ENCODE results near the gene ILK. TPM values are rescaled to one million over a fixed set of nuclear protein-coding genes. Genes with fewer than 3 reads are reported as not detected.
A peak's percentile ranks its signal among the peaks of the same experiment; 100 is the strongest.

The ILK gene
- 183 TPM for total RNA-seq (ENCODE audit: unreplicated experiment)
- long read RNA-seq, transcript ILK-201 (13 exons, 1,802 nt) = minor isoform, 46 of 220 reads
- long read RNA-seq, transcript ILK-203 (13 exons, 1,692 nt) = major isoform, 113 of 220 reads
- long read RNA-seq, transcript ILK-202 (12 exons, 2,074 nt) = minor isoform, 30 of 220 reads
- long read RNA-seq, partial matches to known transcripts = 5 of 220 reads
- long read RNA-seq, other reads (novel, unspliced or antisense) = 21 of 220 reads

DNA sequence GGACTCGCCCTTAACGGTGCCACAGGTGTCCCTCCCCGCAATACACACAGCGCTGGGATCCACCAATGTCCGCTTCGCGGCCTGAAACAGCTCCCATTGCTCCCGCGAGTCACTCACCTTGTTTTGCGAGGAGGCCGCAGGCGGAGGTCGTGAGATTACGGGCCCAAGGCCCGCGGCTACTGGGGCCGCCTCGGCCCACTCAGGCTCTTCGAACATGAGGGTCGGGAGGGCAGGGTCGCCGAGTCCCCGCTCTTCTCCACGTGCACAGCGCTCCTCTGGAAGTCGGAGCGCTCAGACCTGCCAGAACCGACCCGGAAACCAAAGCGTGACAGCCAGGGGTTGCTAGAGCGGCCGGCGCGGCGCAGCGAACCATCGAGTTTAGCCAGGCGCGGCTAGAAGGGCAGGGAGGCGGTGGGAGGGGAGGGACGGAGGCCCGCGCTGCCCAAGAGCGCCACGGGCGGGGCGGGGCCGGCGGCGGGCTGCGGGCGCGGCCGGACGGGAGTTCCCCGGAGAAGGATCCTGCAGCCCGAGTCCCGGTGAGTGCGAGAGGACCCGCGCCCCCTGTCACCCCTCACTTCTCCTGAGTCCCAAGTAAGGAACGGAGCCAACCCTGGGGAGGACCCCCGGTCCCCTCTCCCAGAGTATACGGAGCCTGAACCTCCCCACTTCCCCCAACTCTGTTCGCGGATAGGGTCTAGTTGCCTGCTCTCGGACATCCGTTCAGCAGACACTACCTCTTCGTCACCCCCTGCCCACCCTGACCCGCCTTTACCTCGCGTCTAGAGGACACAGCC, at the start of gene ILK, which contains the start of gene RRP8:
TSS of gene ILK (plus strand) at position 488 of the 794 bp plus-strand sequence. CDS start 498 bp downstream, outside the sequence.
TSS of gene RRP8 (minus strand) at position 330 of the 794 bp plus-strand sequence. CDS start at position 216, 114 bp downstream.
- H3K9me3 Mint-ChIP-seq (ENCODE audit: unreplicated experiment) = no peaks in the 10 kb centered on the region
- H3K27ac Mint-ChIP-seq (ENCODE audit: unreplicated experiment) = no peak within 1 kb of the TSS
- H3K4me1 Mint-ChIP-seq (ENCODE audit: unreplicated experiment) = peaks cover 35% of the 10 kb centered on the region
- peak; percentile 92 for DNase-seq (ENCODE audit: low spot score)
- TF ChIP-seq, protein P1, sequence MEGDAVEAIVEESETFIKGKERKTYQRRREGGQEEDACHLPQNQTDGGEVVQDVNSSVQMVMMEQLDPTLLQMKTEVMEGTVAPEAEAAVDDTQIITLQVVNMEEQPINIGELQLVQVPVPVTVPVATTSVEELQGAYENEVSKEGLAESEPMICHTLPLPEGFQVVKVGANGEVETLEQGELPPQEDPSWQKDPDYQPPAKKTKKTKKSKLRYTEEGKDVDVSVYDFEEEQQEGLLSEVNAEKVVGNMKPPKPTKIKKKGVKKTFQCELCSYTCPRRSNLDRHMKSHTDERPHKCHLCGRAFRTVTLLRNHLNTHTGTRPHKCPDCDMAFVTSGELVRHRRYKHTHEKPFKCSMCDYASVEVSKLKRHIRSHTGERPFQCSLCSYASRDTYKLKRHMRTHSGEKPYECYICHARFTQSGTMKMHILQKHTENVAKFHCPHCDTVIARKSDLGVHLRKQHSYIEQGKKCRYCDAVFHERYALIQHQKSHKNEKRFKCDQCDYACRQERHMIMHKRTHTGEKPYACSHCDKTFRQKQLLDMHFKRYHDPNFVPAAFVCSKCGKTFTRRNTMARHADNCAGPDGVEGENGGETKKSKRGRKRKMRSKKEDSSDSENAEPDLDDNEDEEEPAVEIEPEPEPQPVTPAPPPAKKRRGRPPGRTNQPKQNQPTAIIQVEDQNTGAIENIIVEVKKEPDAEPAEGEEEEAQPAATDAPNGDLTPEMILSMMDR (IDR thresholded peaks at IDR 0.05; ENCODE audit: unreplicated experiment) = no peak
- H3K36me3 Mint-ChIP-seq (ENCODE audit: low read depth, unreplicated experiment) = peaks cover 38% of the 10 kb centered on the region
- no peak within 1 kb of the TSS for H3K4me3 Mint-ChIP-seq (ENCODE audit: unreplicated experiment)
- H3K27me3 Mint-ChIP-seq (ENCODE audit: unreplicated experiment) = peaks cover 10% of the 10 kb centered on the region

DNA sequence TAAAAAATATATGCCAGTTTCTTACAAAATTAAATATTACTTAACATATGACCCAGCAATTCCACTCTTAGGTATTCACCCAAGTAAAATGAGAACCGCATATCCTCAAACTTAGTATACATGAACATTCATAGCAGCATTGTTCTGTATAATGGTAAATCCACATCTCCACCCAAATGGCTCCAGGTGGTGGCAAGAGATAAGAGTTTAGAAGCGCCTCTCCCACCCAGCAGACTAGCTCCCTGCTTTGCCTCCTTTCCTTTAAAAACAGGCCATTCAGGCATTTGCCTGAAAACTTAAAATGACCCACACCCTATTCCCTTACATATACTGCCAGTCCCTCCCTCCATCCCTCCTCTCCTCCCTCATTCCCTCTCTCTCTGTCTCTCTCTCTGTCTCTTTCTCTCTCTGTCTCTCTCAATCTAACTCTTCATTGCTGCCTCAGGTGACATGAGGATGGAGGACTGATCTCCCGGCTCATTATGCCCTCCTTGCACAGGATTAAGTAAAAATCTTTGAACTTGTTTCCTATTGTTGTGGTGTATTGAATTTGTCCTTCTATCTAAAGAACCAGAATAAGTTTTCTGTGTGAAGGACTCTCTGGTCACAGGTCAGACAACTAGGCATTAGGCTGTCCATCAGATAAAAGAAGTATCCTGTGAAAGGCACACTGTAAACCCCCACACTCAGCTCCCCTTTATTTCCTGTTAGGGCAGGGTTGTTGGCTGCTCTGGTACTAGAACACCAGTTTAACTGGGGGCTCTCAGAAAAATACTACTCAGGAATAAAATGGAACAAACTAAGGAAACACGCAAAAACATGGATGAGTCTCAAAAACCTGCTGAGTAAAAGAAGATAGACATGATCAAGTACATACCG, 48.5 kb upstream of the ILK start:
- H3K27me3 Mint-ChIP-seq (ENCODE audit: unreplicated experiment) = peaks cover 7% of the 10 kb centered on the region
- H3K4me3 Mint-ChIP-seq (ENCODE audit: unreplicated experiment) = no peak overlapping the region
- DNase-seq (ENCODE audit: low spot score) = no peak
- no peaks in the 10 kb centered on the region for H3K9me3 Mint-ChIP-seq (ENCODE audit: unreplicated experiment)
- H3K36me3 Mint-ChIP-seq (ENCODE audit: low read depth, unreplicated experiment) = no peaks in the 10 kb centered on the region
- TF ChIP-seq, protein P1 (IDR thresholded peaks at IDR 0.05; ENCODE audit: unreplicated experiment) = no peak
- H3K4me1 Mint-ChIP-seq (ENCODE audit: unreplicated experiment) = peaks cover 35% of the 10 kb centered on the region
- peak overlapping the region; percentile 6 for H3K27ac Mint-ChIP-seq (ENCODE audit: unreplicated experiment)

DNA sequence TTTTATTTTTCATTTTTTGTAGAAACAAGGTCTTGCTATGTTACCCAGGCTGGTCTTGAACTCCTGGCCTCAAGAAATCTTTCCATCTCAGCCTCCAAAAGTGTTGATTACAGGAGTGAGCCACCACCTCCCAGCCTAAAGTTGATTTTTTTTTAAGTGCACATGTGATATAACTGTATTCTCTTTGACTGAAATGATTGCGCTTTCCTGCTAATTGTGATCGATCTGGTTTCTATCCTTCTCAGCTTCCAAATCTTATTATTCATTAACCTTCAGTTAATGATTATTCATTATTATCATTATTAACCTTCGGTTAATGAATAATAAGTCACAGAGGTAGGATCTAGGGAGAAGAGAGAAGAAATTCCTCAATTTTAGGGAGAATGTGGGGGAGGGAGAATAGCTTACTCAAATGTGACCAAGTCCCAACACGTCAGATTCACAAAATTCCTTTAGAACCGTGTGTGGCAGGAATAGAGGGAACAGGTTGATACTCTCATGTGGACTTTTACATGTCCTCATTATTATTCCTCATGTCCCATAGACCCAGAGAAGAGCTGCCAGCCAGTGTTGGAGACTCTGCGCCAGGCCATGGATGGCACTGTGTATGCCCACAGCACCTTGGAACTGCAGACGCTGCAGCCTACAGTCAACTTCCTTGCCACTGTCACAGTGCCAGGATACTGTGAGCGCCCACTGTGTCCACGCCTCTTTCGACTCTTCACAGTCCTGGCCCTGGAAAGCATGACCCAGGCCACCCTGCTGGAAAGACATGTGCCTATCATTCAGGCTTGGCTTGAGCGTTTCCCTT, 47.2 kb upstream of the ILK start:
- H3K27me3 Mint-ChIP-seq (ENCODE audit: unreplicated experiment) = peaks cover 7% of the 10 kb centered on the region
- TF ChIP-seq, protein P1 (IDR thresholded peaks at IDR 0.05; ENCODE audit: unreplicated experiment) = no peak
- no peak overlapping the region for H3K4me3 Mint-ChIP-seq (ENCODE audit: unreplicated experiment)
- no peak overlapping the region for H3K27ac Mint-ChIP-seq (ENCODE audit: unreplicated experiment)
- no peaks in the 10 kb centered on the region for H3K36me3 Mint-ChIP-seq (ENCODE audit: low read depth, unreplicated experiment)
- no peaks in the 10 kb centered on the region for H3K9me3 Mint-ChIP-seq (ENCODE audit: unreplicated experiment)
- DNase-seq (ENCODE audit: low spot score) = no peak
- peaks cover 35% of the 10 kb centered on the region for H3K4me1 Mint-ChIP-seq (ENCODE audit: unreplicated experiment)

DNA sequence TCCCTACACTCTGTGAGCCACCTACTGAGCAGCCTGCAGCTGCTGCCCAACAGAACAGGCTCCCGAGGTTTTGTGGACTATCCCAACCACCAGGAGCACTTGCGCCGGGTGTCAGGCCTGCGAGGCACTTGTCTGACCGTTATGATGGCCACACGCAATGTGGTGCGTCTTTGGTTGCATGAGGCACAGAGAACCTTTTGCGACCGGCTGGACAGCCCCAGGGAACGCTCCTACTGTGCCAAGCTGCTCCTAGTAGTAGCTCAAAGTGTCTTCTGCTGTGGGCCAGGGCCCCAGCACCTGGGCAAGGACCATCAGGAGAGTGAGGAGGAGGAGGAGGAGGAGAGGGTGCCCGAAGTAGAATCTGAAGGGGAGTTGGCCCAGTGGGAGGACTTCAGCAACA, 46.5 kb upstream of the ILK start:
- H3K9me3 Mint-ChIP-seq (ENCODE audit: unreplicated experiment) = no peaks in the 10 kb centered on the region
- TF ChIP-seq, protein P1 (IDR thresholded peaks at IDR 0.05; ENCODE audit: unreplicated experiment) = no peak
- DNase-seq (ENCODE audit: low spot score) = no peak
- H3K4me1 Mint-ChIP-seq (ENCODE audit: unreplicated experiment) = peaks cover 35% of the 10 kb centered on the region
- peaks cover 7% of the 10 kb centered on the region for H3K27me3 Mint-ChIP-seq (ENCODE audit: unreplicated experiment)
- no peaks in the 10 kb centered on the region for H3K36me3 Mint-ChIP-seq (ENCODE audit: low read depth, unreplicated experiment)
- no peak overlapping the region for H3K4me3 Mint-ChIP-seq (ENCODE audit: unreplicated experiment)
- no peak overlapping the region for H3K27ac Mint-ChIP-seq (ENCODE audit: unreplicated experiment)

All from endothelial cell (in vitro differentiated cells).